Measurements from ENCODE around the gene AFF3. TPM values are rescaled to one million over a fixed set of nuclear protein-coding genes. Genes with fewer than 3 reads are reported as not detected.

Gene AFF3
- total RNA-seq, 1 experiment from 2014 or later = 0.05 TPM

GRCh38 chr2:99694331-99694730 is 448.1 kb downstream of the AFF3 start:
- Mint-ChIP-seq H3K27ac (ENCODE audit: unreplicated experiment) (no peak overlapping the region), H3K36me3 (ENCODE audit: insufficient read depth, unreplicated experiment) (no peaks in the 10 kb centered on the region), H3K9me3 (ENCODE audit: unreplicated experiment) (no peaks in the 10 kb centered on the region), H3K4me3 (ENCODE audit: unreplicated experiment) (no peak overlapping the region), H3K4me1 (ENCODE audit: low read depth, unreplicated experiment) (no peaks in the 10 kb centered on the region), H3K27me3 (ENCODE audit: insufficient read depth, unreplicated experiment) (peaks cover 10% of the 10 kb centered on the region)
- no peak for DNase-seq
- Histone ChIP-seq H3K27me3 (replicated peaks; ENCODE audit: control insufficient read depth, insufficient read depth, low read length) (no peaks in the 10 kb centered on the region), H3K4me3 (ENCODE audit: low read depth, low read length) (no peak overlapping the region), H3K9me3 (no peaks in the 10 kb centered on the region), H3K4me1 (no peaks in the 10 kb centered on the region), H3K36me3 (ENCODE audit: control insufficient read depth, insufficient read depth, low read length) (no peaks in the 10 kb centered on the region)
- BruUV-seq (replicated peaks) = no TSS peak
- TF ChIP-seq CTCF (IDR thresholded peaks at IDR 0.05; ENCODE audit: insufficient read depth in 1 of 2, low read depth in 1 of 2, low read length in 1 of 2, severe bottlenecking in 1 of 2, unreplicated experiment in 1 of 2) = no peak
- CTCF ChIA-PET = no interaction called here
- POLR2A ChIA-PET = no interaction called here
- intact Hi-C loops (cut with micrococcal nuclease; ENCODE audit: unreplicated experiment) = loop anchor here (10.0 kb wide), 1 partner anchor 140 kb away; no protein-coding TSS in a partner anchor

- no peak overlapping the region for H3K4me3 Mint-ChIP-seq (ENCODE audit: unreplicated experiment)
- no peaks in the 10 kb centered on the region for H3K9me3 Mint-ChIP-seq (ENCODE audit: unreplicated experiment)
- Histone ChIP-seq H3K4me3 (ENCODE audit: low read depth, low read length) (no peak overlapping the region), H3K4me1 (no peaks in the 10 kb centered on the region), H3K9me3 (no peaks in the 10 kb centered on the region), H3K36me3 (ENCODE audit: control insufficient read depth, insufficient read depth, low read length) (no peaks in the 10 kb centered on the region), H3K27me3 (replicated peaks; ENCODE audit: control insufficient read depth, insufficient read depth, low read length) (no peaks in the 10 kb centered on the region)
- H3K4me1 Mint-ChIP-seq (ENCODE audit: low read depth, unreplicated experiment) = no peaks in the 10 kb centered on the region
- intact Hi-C loops (cut with micrococcal nuclease; ENCODE audit: unreplicated experiment) = loop anchor here (10.0 kb wide), 1 partner anchor 138 kb away; no protein-coding TSS in a partner anchor
- BruUV-seq (replicated peaks) = no TSS peak
- no peaks in the 10 kb centered on the region for H3K36me3 Mint-ChIP-seq (ENCODE audit: insufficient read depth, unreplicated experiment)
- ChIA-PET CTCF (interaction anchor here (0.6 kb wide), 1 partner anchor 40 kb away, joined by 3 read pairs; no protein-coding TSS in a partner anchor), POLR2A (no interaction called here)
- TF ChIP-seq CTCF (IDR thresholded peaks at IDR 0.05; ENCODE audit: insufficient read depth in 1 of 2, low read depth in 1 of 2, low read length in 1 of 2, severe bottlenecking in 1 of 2, unreplicated experiment in 1 of 2) = peak; percentile 21 to 25
- peak in 1 of 2 experiments; percentile 8 for DNase-seq
- H3K27me3 Mint-ChIP-seq (ENCODE audit: insufficient read depth, unreplicated experiment) = peaks cover 16% of the 10 kb centered on the region
- no peak overlapping the region for H3K27ac Mint-ChIP-seq (ENCODE audit: unreplicated experiment)
Observed at GRCh38 chr2:99692785-99693184, 449.6 kb downstream of the AFF3 start.

GRCh38 chr2:99691926-99692325 is 450.5 kb downstream of the AFF3 start:
- TF ChIP-seq CTCF (IDR thresholded peaks at IDR 0.05; ENCODE audit: insufficient read depth in 1 of 2, low read depth in 1 of 2, low read length in 1 of 2, severe bottlenecking in 1 of 2, unreplicated experiment in 1 of 2) = no peak
- H3K4me1 Mint-ChIP-seq (ENCODE audit: low read depth, unreplicated experiment) = no peaks in the 10 kb centered on the region
- CTCF ChIA-PET = no interaction called here
- no peaks in the 10 kb centered on the region for H3K36me3 ChIP-seq (ENCODE audit: control insufficient read depth, insufficient read depth, low read length)
- no TSS peak for BruUV-seq (replicated peaks)
- no peaks in the 10 kb centered on the region for H3K9me3 Mint-ChIP-seq (ENCODE audit: unreplicated experiment)
- H3K27me3 Mint-ChIP-seq (ENCODE audit: insufficient read depth, unreplicated experiment) = peaks cover 17% of the 10 kb centered on the region
- H3K36me3 Mint-ChIP-seq (ENCODE audit: insufficient read depth, unreplicated experiment) = no peaks in the 10 kb centered on the region
- H3K4me3 ChIP-seq (ENCODE audit: low read depth, low read length) = no peak overlapping the region
- no peaks in the 10 kb centered on the region for H3K27me3 ChIP-seq (replicated peaks; ENCODE audit: control insufficient read depth, insufficient read depth, low read length)
- H3K4me3 Mint-ChIP-seq (ENCODE audit: unreplicated experiment) = no peak overlapping the region
- H3K4me1 ChIP-seq = no peaks in the 10 kb centered on the region
- intact Hi-C loops (cut with micrococcal nuclease; ENCODE audit: unreplicated experiment) = loop anchor here (10.0 kb wide), 1 partner anchor 137 kb away; no protein-coding TSS in a partner anchor
- H3K27ac Mint-ChIP-seq (ENCODE audit: unreplicated experiment) = no peak overlapping the region
- no peaks in the 10 kb centered on the region for H3K9me3 ChIP-seq
- DNase-seq = no peak
- POLR2A ChIA-PET = no interaction called here
